NCI-H187 (cell line): ENCODE results near the gene MPV17.
"Not testable (repeated sequence)": the region's sequence is repeated elsewhere in the genome, so short reads cannot be mapped to it uniquely, and the experiment has no call there.

ENCODE experiments used
- DNase-seq, 2 experiments: peaks; one replicate each; lab custom pipeline; 2025; lab: John Stamatoyannopoulos, UW

Gene MPV17

GRCh38 chr2:27322766-27323595 lies at the start of gene MPV17:
TSS of gene MPV17 (minus strand) at chr2:27323097. CDS start at chr2:27322517, 580 bp downstream.
- peak; percentile 69 to 89 for DNase-seq

DNA sequence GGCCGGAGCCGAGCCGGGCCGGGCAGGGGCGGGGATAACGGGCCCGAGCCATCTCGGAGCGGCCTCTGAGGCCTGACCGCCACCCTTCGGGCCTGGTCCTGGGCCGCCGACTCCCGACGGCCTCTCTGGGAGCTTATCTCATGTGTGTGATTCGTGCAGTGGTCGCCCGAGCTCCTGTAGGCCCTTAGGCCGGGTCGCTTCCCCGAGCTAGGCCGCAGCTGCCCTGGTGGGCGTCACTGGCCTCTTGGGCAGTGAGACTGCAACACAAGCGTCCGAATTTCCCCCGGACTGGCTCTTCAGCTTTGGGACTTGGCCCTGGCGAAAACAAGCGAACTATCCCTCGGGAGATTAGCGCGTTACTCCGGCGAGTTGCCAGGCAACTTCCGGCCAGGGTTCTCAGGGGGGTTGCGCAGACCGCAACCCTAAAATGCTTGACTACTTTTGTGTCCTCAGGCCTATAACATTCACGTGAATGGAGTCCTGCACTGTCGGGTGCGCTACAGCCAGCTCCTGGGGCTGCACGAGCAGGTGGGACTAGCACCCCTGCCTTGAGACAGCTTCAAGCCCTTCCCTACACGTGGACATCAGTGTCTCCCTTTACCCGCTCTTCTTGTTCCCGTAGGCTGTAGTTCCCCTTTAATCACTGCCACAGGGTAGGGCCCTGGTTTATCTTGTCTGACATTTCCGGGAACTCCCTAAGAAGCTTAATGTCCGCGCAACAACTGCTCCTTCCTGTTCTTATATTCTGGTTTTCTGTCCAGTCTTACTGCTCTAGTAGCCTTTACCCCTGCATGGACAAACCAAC lies 48.1 kb upstream of the MPV17 start:
- no peak for DNase-seq

- peak; percentile 96 to 98 for DNase-seq
These were observed 47.3 kb upstream of the MPV17 start, which contains the start of the genes EIF2B4 and SNX17 for GRCh38 chr2:27370026-27370815. TSS of gene EIF2B4 (minus strand) at chr2:27370338. CDS start at chr2:27370314, 24 bp downstream. TSS of gene SNX17 (plus strand) at chr2:27370616. CDS start at chr2:27370744, 128 bp downstream.

DNA sequence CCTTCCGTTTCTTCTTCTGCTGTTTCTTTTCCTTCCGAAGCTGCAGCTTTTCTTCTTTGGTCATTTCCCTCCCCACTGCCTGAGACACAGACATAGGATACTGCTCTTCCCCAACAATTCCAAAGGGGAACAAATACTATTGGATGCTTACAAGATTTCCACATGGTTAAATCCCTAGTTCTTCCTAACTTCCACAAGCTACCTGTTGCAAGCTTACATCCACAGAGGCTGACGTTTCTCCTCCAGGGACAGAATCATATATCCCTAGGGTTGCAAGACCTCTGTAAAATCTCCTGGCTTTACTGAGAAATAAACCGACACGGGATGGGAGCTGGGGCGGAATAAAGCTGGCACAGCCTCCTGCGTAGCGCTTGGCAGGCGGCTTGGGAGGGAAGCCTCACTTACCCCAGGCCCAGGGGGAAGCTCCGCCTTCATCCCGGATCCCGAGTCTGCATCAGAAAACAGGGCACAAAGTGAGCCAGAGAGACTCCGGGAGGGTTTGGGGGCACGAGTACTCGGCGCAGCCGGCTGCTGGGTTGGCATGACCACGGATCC lies 46.7 kb upstream of the MPV17 start:
- peak in 1 of 2 experiments; percentile 64 for DNase-seq

DNA sequence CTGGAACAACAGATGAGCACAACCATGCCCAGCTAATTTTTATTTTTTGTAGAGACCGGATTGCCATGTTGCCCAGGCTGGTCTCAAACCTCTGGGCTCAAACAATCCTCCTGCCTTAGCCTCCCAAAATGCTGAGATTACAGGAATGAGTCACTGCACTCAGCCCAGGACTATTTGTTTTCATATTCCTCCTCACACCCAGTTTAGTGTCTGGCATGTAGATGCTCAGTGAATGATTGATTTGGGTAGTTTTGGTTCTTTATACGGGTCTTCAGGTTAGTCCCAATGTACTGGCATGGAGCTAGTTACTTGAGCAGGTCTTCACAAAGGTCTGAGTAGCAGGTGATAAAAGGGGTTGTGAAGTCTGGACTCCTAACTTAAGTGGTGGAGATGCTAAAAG lies 41.0 kb upstream of the MPV17 start:
- no peak for DNase-seq

DNA sequence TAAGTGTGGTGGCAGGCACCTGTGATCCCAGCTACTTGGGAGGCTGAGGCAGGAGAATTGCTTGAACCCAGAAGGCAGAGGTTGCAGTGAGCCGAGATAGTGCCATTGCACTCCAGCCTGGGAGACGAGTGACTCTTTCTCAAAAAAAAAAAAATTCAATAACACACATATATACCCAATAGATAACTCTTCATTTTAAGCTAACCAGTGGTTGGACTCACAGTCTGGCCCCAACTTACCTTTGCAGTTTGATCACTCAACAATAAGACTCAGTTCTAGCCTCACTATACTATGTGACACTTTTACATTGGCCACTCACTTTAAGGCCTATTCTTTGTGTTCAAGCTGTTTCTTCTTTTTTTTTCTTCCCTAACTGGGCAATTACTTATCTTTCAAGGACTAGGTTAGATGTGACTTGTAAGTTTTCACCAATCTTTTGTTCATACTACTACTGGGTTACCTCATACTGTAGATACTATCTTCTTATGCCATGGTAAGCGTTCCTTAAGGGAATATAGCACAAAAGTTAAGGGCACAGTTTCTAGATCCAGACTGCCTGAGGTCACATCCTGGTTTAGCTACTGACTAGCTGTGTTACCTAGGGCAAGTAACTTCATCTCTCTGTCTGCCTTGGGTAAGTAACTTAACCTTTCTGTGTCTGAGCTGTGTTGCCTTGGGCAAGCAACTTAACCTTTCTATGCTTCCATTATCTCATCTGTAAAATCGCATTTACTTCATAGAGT lies 40.0 kb upstream of the MPV17 start:
- no peak for DNase-seq

DNA sequence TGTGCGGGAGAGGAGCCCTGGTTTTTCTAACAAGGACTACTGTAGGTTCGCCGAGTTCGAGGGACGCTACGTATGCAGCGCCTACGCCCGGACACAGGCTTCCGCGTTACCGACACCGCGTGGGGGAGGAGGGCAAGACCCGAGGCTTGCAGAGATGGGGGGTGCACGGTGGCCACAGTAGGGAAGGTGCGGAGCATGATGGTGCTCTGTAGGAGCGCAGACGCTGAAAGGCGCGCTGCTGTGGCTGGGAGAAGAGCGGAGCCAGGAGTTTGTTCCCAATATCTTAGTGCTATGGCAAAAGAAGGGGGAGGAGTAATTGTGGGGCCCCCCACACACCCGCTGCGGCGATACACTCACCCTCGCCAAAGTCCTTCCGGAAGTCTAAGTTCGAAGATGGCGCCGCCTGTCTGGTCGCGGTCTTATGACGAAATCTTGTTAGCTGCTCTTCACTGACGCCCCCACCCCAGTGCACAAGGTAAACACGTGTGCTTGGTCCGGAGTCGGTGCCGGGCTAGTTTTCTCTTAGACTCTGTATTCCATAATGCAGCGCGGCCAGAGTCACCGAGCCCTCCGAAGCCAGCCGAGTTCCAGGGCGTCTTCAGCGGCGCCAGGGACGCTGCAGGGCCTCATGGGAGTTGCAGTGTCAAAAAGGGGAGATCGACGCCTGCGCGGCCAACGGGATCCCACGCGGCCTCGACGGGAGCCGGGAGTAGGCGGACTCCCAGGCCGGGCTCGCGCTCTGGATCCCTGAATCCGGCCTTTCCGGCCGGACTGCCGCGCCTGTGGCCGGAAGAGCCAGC lies 33.7 kb upstream of the MPV17 start, which contains the start of gene GTF3C2:
TSS of gene GTF3C2 (minus strand) at position 383 of the 800 bp plus-strand sequence. CDS start 13,210 bp downstream, outside the sequence.
- DNase-seq = peak; percentile 94 to 96

DNA sequence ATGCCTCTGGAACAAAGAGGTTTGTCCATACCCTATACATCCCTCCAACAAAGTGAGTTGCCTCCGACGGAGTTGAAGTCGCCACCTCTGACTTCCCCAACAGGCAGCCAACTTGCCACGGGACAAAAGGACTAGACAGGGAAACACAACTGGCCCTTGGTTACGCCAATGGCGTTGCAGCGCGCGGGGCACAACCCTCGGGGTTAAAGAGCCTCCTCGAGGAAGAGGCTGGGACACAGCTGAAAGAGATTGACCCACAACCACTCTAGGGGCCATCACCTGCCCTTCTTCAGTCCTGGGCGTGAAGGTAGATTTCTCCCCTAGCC lies 33.1 kb upstream of the MPV17 start:
- no peak for DNase-seq

DNA sequence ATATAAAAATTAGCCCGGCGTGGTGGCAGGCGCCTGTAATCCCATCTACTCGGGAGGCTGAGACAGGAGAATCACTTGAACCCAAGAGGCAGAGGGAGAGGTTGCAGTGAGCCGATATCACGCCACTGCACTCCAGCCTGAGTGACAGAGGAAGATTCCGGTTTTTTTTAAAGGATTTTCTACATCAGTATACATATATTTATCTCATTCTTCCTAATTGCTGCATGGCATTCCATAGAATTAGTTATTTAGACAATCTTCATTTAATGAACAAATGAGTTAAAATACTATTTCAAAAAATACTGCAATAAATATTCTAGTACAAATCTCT lies 31.7 kb upstream of the MPV17 start:
- no peak for DNase-seq

DNA sequence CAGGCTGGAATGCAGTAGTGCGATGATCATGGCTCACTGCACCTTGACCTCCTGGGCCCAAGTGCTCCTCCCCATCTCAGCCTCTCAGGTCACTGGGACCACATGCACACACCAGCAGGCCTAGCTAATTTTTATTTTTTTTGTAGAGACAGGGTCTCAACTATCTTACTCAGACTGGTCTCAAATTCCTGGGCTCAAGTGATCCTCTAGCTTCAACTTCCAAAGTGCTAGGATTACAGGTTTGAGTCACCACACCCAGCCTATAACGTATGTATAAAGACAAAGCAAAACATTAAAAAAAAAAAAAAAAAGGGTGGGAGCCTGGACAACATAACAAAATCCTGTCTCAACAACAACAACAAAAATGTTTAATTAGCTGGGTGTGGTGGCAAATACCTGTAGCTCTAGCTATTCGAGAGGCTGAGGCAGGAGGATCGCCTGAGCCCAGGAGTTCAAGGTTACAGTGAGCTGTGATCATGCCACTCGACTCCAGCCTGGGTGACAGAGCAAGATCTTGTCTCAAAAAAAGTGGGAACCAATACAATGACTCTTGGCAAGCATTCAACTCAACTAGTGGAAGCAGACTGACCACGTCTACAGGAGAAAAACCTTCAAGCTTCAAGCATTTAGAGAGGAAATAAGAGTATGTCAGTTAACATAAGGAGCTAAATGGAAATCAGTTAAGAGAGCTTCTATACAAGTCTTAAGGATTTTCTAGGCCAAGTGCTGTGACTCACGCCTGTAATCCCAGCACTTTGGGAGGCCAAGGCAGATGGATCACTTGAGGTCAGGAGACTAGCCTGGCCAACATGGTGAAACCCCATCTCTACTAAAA lies 31.1 kb upstream of the MPV17 start:
- DNase-seq = no peak

GRCh38 chr2:27353386-27353761 lies 30.5 kb upstream of the MPV17 start:
- not testable (repeated sequence) for DNase-seq

- no peak for DNase-seq
These were observed 29.1 kb upstream of the MPV17 start for GRCh38 chr2:27351802-27352598.

DNA sequence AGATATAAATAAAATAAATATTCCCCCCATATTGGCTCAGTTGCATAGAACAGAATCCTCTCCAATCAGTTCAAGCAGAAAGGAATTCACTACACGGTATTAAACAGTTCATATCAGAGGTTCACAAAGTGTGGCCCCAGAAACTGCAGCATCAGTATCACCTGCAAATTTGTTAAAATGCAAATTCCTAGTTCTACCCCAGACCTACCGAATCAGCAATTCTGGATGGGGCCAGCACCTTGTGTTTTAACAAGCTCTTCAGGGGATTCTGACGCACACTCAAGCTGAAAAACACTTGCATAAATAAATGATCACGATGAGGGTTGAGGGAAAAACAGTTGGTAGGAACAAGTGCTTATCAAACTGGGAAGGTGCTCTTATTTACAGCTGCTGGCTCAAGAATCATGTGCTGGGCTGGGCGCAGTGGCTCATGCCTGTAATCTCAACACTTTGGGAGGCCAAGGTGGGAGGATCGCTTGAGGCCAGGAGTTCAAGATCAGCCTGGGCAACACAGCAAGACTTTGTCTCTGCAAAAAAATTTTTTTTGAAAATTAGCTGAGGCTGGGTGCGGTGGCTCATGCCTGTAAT lies 27.3 kb upstream of the MPV17 start:
- no peak for DNase-seq

DNA sequence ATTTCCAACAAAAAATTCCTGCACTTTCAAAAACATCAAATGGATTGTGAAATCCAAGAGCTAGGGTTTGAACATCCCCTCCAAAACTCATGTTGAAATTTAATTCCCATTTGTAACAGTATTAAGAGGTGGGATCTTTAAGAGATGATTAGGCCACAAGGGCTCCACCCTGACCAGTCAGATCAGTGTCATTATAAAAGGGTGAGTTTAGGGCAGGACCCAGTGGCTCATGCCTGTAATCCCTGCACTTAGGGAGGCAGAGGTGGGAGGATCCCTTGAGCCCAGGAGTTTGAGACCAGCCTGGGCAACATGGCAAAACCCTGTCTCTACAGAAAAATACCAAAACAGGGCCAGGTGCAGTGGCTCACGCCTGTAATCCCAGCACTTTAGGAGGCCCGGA lies 24.7 kb upstream of the MPV17 start:
- DNase-seq = no peak

- DNase-seq = no peak
These were observed 13.3 kb upstream of the MPV17 start for GRCh38 chr2:27336173-27336572.

DNA sequence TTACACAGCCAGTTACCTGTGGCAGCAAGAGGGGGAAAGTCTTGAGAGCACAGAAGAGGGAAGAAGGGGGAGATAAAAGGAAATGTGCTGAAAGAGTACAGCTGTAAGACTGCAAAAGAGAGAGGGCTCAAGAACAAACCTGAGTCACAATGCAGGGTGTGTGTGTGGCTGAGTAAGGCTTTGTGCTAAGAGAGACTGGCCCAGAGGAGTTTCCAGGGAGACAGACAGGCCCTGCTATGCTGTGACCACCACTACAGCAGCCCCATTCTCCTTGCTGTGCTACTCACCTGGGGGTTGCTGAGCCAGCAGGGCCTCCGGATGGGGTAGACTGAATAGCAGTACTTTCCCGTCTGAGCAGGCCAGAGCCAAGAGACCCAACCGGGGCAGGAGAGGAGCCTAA lies 12.4 kb upstream of the MPV17 start:
- no peak for DNase-seq

DNA sequence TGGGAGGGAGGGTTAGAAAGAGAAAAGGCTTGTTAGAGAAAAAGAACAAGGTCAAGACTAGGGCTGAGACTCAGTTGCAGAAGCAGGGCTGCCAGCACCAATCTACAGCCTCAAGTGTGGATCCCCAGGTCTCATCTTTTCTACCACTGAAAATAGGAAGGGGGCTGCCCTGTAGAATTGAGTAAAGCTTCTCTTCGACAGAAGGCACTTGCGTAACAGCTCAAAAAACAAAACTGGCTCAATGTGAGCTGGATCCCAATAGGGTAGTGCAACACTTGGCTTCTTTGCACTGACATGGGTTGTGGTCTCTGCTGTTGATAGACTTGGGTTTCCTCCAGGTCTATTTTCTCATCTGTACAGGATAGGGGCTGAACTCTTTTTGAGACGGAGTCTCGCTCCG lies 1.8 kb upstream of the MPV17 start:
- DNase-seq = no peak

GRCh38 chr2:27323596-27324285 lies 844 bp upstream of the MPV17 start:
- no peak for DNase-seq
